T47D (cell line): ENCODE measurements around the gene NOXA1.

ENCODE experiments used
- DNase-seq, 2 experiments: peaks; one replicate each; pipeline versions ENCODE4 v3.0.0 to v3.0.0-alpha.2; 2011 to 2012; ENCODE audit warnings: low read depth in 1 of 2, low spot score in 1 of 2
- JUND ChIP-seq: IDR thresholded peaks from 2 replicates; pipeline ENCODE4 v1.6.1; 2012; ENCODE audit warnings: low read depth
- in situ Hi-C: cut with HindIII; loops from 2 replicates; pipeline ENCODE4 v1.10.0; 2016; ENCODE audit warnings: low sequenced_read_pairs, low pct_unique_long_range_greater_than_20kb

The NOXA1 gene

GRCh38 chr9:137435980-137436760 is 13.0 kb downstream of the NOXA1 start:
- in situ Hi-C loops: no loop called here
- peak; percentile 90 for TF ChIP-seq JUND
- DNase-seq: peak; percentile 92 to 98

- in situ Hi-C loops: no loop called here
Observed at GRCh38 chr9:137436761-137437600, 13.8 kb downstream of the NOXA1 start.

GRCh38 chr9:137437691-137438590 is 14.7 kb downstream of the NOXA1 start:
- no peak for TF ChIP-seq JUND
- in situ Hi-C loops: no loop called here
- DNase-seq: no peak

More at GRCh38 chr9:137436761-137437600, 13.8 kb downstream of the NOXA1 start:
- TF ChIP-seq JUND: no peak
- DNase-seq: no peak

- DNase-seq: no peak
- in situ Hi-C loops: no loop called here
- no peak for TF ChIP-seq JUND
Observed at GRCh38 chr9:137438591-137439157, 15.5 kb downstream of the NOXA1 start.

- in situ Hi-C loops: no loop called here
- no peak for DNase-seq
- TF ChIP-seq JUND: no peak
Observed at GRCh38 chr9:137439158-137439714, 16.0 kb downstream of the NOXA1 start.

- DNase-seq: peak; percentile 79 to 88
- in situ Hi-C loops: no loop called here
- TF ChIP-seq JUND: no peak
Observed at GRCh38 chr9:137441289-137441934, 18.2 kb downstream of the NOXA1 start, which contains the start of gene ENTPD8. TSS of gene ENTPD8 (minus strand) at chr9:137441357. CDS start at chr9:137438285, 3,072 bp downstream.

GRCh38 chr9:137441935-137442321 is 18.7 kb downstream of the NOXA1 start:
- no peak for DNase-seq
- TF ChIP-seq JUND: no peak
- in situ Hi-C loops: no loop called here

GRCh38 chr9:137444106-137444790 is 21.1 kb downstream of the NOXA1 start:
- no peak for TF ChIP-seq JUND
- in situ Hi-C loops: no loop called here
- no peak for DNase-seq

GRCh38 chr9:137445275-137445807 is 22.1 kb downstream of the NOXA1 start:
- in situ Hi-C loops: no loop called here
- DNase-seq: peak; percentile 81 to 82
- TF ChIP-seq JUND: no peak

- in situ Hi-C loops: no loop called here
- no peak for TF ChIP-seq JUND
Observed at GRCh38 chr9:137445930-137446431, 22.8 kb downstream of the NOXA1 start.

More at GRCh38 chr9:137445930-137446431, 22.8 kb downstream of the NOXA1 start:
- DNase-seq: no peak
